GM21529 (cell line): ENCODE results near the gene TNFSF12.

Experiments used
- ATAC-seq: cut with Tn5 transposase; IDR thresholded peaks from one replicate; pipeline ENCODE4 v1.9.1; 2021; ENCODE audit not compliant: unreplicated experiment

Gene TNFSF12

GRCh38 chr17:7563115-7563869, 14.4 kb downstream of the TNFSF12 start:
- ATAC-seq = no peak

DNA sequence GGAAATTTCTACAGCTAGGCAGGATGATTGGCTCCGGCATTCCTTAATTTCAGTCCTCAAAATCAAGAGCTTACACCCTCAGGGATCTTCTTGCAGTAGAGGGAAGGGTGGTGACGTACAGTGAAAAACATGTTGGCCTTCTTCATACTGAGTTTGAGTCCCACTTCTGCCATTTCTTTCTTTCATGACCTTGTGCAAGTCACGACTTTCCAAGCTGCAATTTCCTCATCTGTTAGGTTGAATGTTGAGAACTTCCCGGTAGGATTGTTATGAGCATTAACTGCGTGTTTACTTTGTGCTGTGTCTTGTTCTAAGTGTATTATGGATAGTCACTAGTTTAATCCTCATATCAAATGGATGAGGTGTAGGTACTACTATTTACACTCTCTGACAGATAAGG, 20.7 kb downstream of the TNFSF12 start:
- no peak for ATAC-seq

- ATAC-seq = no peak
These were observed 21.5 kb downstream of the TNFSF12 start for GRCh38 chr17:7570351-7570750.

GRCh38 chr17:7572338-7572587, 23.4 kb downstream of the TNFSF12 start:
- ATAC-seq = no peak

- ATAC-seq = peak; percentile 89
These were observed 23.9 kb downstream of the TNFSF12 start for GRCh38 chr17:7572588-7573323.

- ATAC-seq = no peak
These were observed 24.6 kb downstream of the TNFSF12 start for GRCh38 chr17:7573324-7574080.

DNA sequence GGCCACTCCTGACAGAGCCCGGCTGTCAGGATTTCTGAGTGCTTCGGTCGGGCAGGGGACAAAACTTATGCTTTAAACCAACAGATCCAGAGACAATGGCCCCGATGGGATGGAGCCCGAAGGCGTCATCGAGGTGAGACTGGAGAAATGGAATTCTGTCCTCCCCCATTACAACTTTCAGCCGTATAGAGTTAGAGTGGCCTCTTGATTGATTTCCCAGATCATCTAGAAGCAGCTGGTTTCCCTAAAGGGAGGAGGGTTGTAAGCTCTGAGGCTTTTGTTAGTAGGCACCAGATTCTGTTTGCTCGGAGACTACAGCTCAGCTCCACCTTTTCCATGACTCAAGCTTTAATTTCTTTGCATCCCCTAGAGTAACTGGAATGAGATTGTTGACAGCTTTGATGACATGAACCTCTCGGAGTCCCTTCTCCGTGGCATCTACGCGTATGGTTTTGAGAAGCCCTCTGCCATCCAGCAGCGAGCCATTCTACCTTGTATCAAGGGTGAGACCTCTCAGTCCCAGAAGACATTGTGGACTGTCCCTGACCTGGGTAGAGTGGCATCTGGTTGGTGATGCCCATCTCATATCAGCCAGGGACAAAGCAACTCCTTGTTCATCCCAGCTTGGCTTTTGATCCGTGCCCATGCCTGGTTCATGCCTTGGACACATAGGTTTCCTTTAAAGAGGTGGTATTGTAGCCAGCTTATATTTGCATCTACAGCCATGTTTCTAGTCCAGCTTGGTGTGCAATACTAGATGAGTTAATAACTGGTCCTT, 25.5 kb downstream of the TNFSF12 start:
- ATAC-seq = no peak

DNA sequence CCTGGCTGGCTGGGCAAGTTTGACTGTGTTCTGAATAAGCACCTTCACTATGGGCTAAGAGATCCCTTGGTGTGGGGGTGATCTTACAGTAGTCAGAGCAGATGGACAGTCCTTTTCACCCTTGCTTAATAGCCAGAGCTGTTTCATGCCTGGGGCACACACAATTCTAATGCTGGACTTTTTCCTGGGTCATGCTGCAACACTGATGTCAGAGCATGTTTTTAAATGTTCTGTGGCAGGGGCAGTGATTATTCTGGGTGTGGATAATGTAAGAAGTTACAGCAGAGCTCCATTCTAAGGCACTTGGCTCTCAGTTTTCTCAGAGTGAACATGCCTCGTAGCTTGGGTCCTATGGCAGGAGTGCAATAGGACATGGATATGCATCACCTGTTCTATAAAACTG, 26.6 kb downstream of the TNFSF12 start:
- no peak for ATAC-seq

DNA sequence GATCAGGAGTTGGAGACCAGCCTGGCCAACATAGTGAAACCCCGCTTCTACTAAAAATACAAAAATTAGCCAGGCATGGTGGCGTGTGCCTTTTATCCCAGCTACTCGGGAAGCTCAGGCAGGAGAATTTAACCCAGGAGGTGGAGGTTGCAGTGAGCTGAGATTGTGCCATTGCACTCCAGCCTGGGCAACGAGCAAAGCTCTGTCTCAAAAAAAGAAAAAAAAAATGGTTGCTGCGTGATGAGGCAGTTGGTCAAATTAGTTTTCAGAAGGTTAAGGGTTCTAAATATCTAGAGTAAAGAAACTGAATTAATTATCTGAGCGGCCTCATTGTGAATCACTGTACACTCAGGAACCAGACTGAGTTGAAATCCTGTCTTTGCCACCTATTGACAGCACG, 27.1 kb downstream of the TNFSF12 start:
- ATAC-seq = no peak

GRCh38 chr17:7576432-7576937, 27.6 kb downstream of the TNFSF12 start:
- no peak for ATAC-seq

DNA sequence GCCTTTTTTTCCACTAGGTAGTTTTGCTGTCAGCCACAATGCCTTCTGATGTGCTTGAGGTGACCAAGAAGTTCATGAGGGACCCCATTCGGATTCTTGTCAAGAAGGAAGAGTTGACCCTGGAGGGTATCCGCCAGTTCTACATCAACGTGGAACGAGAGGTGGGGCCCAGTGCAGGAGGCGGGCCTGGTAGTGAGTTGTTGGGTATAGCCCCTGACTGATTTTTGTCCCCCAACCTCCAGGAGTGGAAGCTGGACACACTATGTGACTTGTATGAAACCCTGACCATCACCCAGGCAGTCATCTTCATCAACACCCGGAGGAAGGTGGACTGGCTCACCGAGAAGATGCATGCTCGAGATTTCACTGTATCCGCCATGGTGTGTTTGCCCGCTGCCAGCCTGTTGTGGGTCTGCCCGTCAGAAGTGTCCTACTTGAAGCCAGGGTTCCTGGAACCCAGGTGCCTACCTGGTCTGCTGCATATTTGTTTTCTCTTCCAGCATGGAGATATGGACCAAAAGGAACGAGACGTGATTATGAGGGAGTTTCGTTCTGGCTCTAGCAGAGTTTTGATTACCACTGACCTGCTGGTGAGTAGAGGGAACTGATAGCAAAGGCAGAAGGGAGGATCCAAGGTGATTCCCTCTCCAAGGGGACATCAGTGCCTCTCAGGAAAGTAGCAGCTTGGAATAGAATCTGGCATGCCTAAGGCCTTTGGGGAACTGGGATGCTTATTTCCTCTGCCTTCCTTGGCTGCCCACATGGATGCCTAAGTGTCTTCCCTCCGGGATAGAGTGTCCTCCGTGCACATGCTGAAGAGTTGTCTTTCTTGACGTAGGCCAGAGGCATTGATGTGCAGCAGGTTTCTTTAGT, 28.7 kb downstream of the TNFSF12 start:
- no peak for ATAC-seq

- peak; percentile 54 for ATAC-seq
These were observed 30.4 kb downstream of the TNFSF12 start, which contains the start of gene CD68 for GRCh38 chr17:7579001-7579833. TSS of gene CD68 (plus strand) at chr17:7579638. CDS start at chr17:7579678, 40 bp downstream.

DNA sequence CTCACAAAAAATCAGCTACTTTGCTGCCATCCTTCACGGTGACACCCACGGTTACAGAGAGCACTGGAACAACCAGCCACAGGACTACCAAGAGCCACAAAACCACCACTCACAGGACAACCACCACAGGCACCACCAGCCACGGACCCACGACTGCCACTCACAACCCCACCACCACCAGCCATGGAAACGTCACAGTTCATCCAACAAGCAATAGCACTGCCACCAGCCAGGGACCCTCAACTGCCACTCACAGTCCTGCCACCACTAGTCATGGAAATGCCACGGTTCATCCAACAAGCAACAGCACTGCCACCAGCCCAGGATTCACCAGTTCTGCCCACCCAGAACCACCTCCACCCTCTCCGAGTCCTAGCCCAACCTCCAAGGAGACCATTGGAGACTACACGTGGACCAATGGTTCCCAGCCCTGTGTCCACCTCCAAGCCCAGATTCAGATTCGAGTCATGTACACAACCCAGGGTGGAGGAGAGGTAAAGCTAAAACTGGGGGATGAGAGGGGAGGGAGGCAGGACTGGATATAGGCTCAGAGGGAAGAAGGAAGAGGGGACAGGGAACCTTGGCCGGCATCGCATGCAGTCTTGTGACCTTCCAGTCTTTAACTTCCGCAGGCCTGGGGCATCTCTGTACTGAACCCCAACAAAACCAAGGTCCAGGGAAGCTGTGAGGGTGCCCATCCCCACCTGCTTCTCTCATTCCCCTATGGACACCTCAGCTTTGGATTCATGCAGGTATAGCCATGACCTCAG, 31.2 kb downstream of the TNFSF12 start:
- ATAC-seq = peak; percentile 0

DNA sequence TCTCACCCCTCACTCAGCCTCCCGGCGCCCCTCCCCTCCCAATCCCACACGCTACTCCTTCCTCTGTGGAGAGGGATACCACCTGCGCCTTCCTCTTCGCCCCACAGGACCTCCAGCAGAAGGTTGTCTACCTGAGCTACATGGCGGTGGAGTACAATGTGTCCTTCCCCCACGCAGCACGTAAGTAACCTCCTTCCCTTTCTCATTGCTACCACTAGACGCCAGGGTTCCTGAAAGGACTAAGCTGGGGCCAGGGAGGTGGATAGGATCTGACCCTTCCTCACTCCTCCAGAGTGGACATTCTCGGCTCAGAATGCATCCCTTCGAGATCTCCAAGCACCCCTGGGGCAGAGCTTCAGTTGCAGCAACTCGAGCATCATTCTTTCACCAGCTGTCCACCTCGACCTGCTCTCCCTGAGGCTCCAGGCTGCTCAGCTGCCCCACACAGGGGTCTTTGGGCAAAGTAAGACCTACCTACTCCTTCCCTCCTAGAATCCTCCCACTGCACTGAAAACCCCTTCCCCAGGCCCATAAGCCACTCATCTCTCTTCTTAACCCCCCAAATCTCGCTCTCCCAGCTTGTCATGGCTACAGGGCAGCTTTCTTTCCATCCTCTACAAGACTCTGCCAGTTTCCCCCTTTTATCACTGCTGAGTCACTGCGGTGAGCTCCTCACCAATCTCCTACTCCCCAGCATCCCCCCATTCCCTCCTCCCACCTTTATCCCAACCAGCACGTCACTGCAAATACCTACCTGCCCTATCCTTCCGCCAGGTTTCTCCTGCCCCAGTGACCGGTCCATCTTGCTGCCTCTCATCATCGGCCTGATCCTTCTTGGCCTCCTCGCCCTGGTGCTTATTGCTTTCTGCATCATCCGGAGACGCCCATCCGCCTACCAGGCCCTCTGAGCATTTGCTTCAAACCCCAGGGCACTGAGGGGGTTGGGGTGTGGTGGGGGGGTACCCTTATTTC, 32.0 kb downstream of the TNFSF12 start:
- ATAC-seq = no peak

GRCh38 chr17:7582396-7583252, 33.8 kb downstream of the TNFSF12 start:
- no peak for ATAC-seq
